T-cell (primary cell): ENCODE data around the gene DSCAM. TPM values are rescaled to one million over a fixed set of nuclear protein-coding genes. Genes with fewer than 3 reads are reported as not detected.

Source experiments
- ATAC-seq, 4 experiments: fragments of 200-7000 bp in 3 of 4; fragments of 150-1000 bp in 1 of 4; cut with Tn5 transposase; replicated peaks in 1 of 4; 1 replicate in 3 of 4; 2 replicates in 1 of 4; pipeline ENCODE4 v1.10.0; 2021; ENCODE audit warnings: moderate library complexity in 3 of 4, mild to moderate bottlenecking in 2 of 4, moderate number of reproducible peaks in 1 of 4
- CTCF ChIA-PET, 2 donors: fragments of 300-600 bp; sonication (Branson Sonifier 250); formaldehyde crosslinking; loops; one replicate each; lab custom pipeline; 2022; ENCODE audit warnings: antibody characterized with exemption in 2 of 2; lab: Charles Lee
- POLR2A ChIA-PET, 2 donors: fragments of 300-600 bp; sonication (Branson Sonifier 250); formaldehyde crosslinking; loops; one replicate each; lab custom pipeline; 2022; ENCODE audit warnings: antibody characterized with exemption in 2 of 2; lab: Charles Lee
- DNase-seq, 35 experiments: peaks; one replicate each; pipeline versions ENCODE4 v3.0.0 to v3.0.0-alpha.2; 2013 to 2023
- H3K27ac ChIP-seq: one replicate; pipeline ENCODE4 v1.5.1; 2013; ENCODE audit warnings: low read length
- H3K27me3 ChIP-seq, 2 experiments: replicated peaks in 1 of 2; 1 replicate in 1 of 2; 2 replicates in 1 of 2; pipeline versions ENCODE4 v1.6.1 to v1.7.0; 2013; ENCODE audit warnings: low read length in 1 of 2, mixed read lengths in 1 of 2; ENCODE audit not compliant: control insufficient read depth in 2 of 2, insufficient read depth in 2 of 2; ENCODE audit errors: extremely low read depth in 1 of 2
- H3K36me3 ChIP-seq, 2 donors: 1 replicate in 1 of 2; 2 replicates in 1 of 2; pipeline versions ENCODE4 v1.6.1 to v1.7.0; 2013; ENCODE audit warnings: low read length in 1 of 2; ENCODE audit not compliant: control insufficient read depth in 2 of 2, insufficient read depth in 1 of 2; ENCODE audit errors: extremely low read depth in 1 of 2
- H3K4me1 ChIP-seq, 2 experiments: 1 replicate in 1 of 2; 2 replicates in 1 of 2; pipeline versions ENCODE4 v1.6.1 to v1.7.0; 2013; ENCODE audit warnings: low read length in 2 of 2, mixed read lengths in 1 of 2; ENCODE audit not compliant: insufficient read depth in 2 of 2, control insufficient read depth in 1 of 2; ENCODE audit errors: extremely low read depth in 1 of 2
- H3K4me3 ChIP-seq, 2 donors: 1 replicate in 1 of 2; 2 replicates in 1 of 2; pipeline versions ENCODE4 v1.5.1 to v1.7.0; 2013; ENCODE audit warnings: mild to moderate bottlenecking in 2 of 2, low read length in 1 of 2, moderate library complexity in 1 of 2; ENCODE audit not compliant: control insufficient read depth in 1 of 2; ENCODE audit errors: extremely low read depth in 1 of 2
- H3K9me3 ChIP-seq: 2 replicates; pipeline ENCODE4 v1.7.0; 2013
- H3K27ac Mint-ChIP-seq, 2 donors: one replicate each; pipeline ENCODE4 v1.8.0; 2020 to 2021; ENCODE audit warnings: mild to moderate bottlenecking in 2 of 2, mixed read lengths in 2 of 2
- H3K27me3 Mint-ChIP-seq, 2 donors: one replicate each; pipeline ENCODE4 v1.8.0; 2021 to 2022; ENCODE audit warnings: mixed read lengths in 2 of 2
- H3K36me3 Mint-ChIP-seq: one replicate; pipeline ENCODE4 v1.8.0; 2021; ENCODE audit warnings: mixed read lengths
- H3K4me1 Mint-ChIP-seq, 3 donors: one replicate each; pipeline ENCODE4 v1.8.0; 2020 to 2022; ENCODE audit warnings: mixed read lengths in 3 of 3, mild to moderate bottlenecking in 1 of 3
- H3K4me3 Mint-ChIP-seq, 3 donors: one replicate each; pipeline ENCODE4 v1.8.0; 2020 to 2022; ENCODE audit warnings: mild to moderate bottlenecking in 3 of 3, mixed read lengths in 3 of 3, moderate library complexity in 3 of 3
- H3K9me3 Mint-ChIP-seq, 3 donors: one replicate each; pipeline ENCODE4 v1.8.0; 2020 to 2022; ENCODE audit warnings: mixed read lengths in 3 of 3
- WGBS: methylation state at CpG from one replicate; pipeline ENCODE4 v1.1.5; 2013; ENCODE audit warnings: missing lambda C conversion rate; ENCODE audit not compliant: insufficient coverage; 5-methylcytosine and 5-hydroxymethylcytosine counted together
- total RNA-seq, 35 experiments: library from RNA in 6 of 35; stranded (reverse) in 6 of 35; fragments of 120-200 nt in 1 of 35; gene quantifications; one replicate each; pipeline versions ENCODE4 v1.2.1 to v1.2.4 and lab custom pipeline; 2013 to 2026

Gene DSCAM
- total RNA-seq, 5 donors from 2014 or later (not counting 1 experiment from before 2014, with no cell fraction given) = not detected

DNA sequence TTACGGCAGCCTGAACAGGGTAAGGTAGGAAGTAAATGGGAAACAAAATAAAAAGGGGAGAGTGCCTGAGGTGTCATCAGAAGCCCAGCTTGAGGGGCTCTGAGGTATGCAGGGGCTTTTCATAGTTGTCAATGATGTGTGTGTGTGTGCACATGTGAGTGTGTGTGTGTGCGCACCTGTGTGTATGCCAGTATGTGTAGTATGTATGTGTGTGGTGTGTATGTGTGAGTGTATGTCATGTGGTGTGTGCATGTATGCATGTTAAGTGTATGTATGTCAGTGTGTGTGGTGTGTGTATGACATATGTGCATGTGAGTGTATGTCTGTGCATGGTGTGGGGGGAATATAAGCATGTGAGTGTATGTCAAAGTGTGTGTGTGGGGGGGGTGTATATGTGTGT lies 184.1 kb downstream of the DSCAM start:
- no peak overlapping the region for H3K4me3 Mint-ChIP-seq
- no peaks in the 10 kb centered on the region for H3K36me3 Mint-ChIP-seq
- H3K4me3 ChIP-seq = no peak overlapping the region
- H3K36me3 ChIP-seq = no peaks in the 10 kb centered on the region
- H3K27ac ChIP-seq = no peak overlapping the region
- no peaks in the 10 kb centered on the region for H3K9me3 ChIP-seq
- ATAC-seq (no peak), DNase-seq (no peak)
- WGBS = 60% methylated on average over 2 of the region's 2 CpGs
- H3K27ac Mint-ChIP-seq = no peak overlapping the region
- ChIA-PET POLR2A (no interaction called here), CTCF (no interaction called here)
- no peaks in the 10 kb centered on the region for H3K4me1 Mint-ChIP-seq
- peaks cover 0 to 3% (median 0%) of the 10 kb centered on the region in 3 donors for H3K9me3 Mint-ChIP-seq
- H3K4me1 ChIP-seq = no peaks in the 10 kb centered on the region
- H3K27me3 Mint-ChIP-seq = no peaks in the 10 kb centered on the region
- no peaks in the 10 kb centered on the region for H3K27me3 ChIP-seq

GRCh38 chr21:40660461-40660860 lies 186.5 kb downstream of the DSCAM start:
- ATAC-seq = no peak
- Histone ChIP-seq H3K4me3 (no peak overlapping the region), H3K27me3 (no peaks in the 10 kb centered on the region), H3K27ac (no peak overlapping the region), H3K4me1 (no peaks in the 10 kb centered on the region), H3K36me3 (no peaks in the 10 kb centered on the region), H3K9me3 (no peaks in the 10 kb centered on the region)
- H3K36me3 Mint-ChIP-seq = no peaks in the 10 kb centered on the region
- H3K4me1 Mint-ChIP-seq = no peaks in the 10 kb centered on the region
- H3K27me3 Mint-ChIP-seq = no peaks in the 10 kb centered on the region
- no peak overlapping the region for H3K4me3 Mint-ChIP-seq
- CTCF ChIA-PET = no interaction called here
- H3K9me3 Mint-ChIP-seq = peaks cover 0 to 10% (median 6%) of the 10 kb centered on the region in 3 donors
- POLR2A ChIA-PET = no interaction called here
- no peak for DNase-seq
- no peak overlapping the region for H3K27ac Mint-ChIP-seq
- no CpG with 5 or more reads among the region's 3 CpGs for WGBS

GRCh38 chr21:40658311-40658710 lies 188.6 kb downstream of the DSCAM start:
- ChIA-PET POLR2A (no interaction called here), CTCF (no interaction called here)
- Mint-ChIP-seq H3K27ac (no peak overlapping the region), H3K9me3 (peaks cover 0 to 10% (median 6%) of the 10 kb centered on the region in 3 donors), H3K4me3 (no peak overlapping the region), H3K36me3 (no peaks in the 10 kb centered on the region), H3K4me1 (no peaks in the 10 kb centered on the region), H3K27me3 (no peaks in the 10 kb centered on the region)
- Histone ChIP-seq H3K27ac (no peak overlapping the region), H3K4me3 (no peak overlapping the region), H3K36me3 (no peaks in the 10 kb centered on the region), H3K27me3 (no peaks in the 10 kb centered on the region), H3K4me1 (no peaks in the 10 kb centered on the region), H3K9me3 (no peaks in the 10 kb centered on the region)
- ATAC-seq (no peak), DNase-seq (no peak)
- WGBS = no CpG with 5 or more reads among the region's 3 CpGs

DNA sequence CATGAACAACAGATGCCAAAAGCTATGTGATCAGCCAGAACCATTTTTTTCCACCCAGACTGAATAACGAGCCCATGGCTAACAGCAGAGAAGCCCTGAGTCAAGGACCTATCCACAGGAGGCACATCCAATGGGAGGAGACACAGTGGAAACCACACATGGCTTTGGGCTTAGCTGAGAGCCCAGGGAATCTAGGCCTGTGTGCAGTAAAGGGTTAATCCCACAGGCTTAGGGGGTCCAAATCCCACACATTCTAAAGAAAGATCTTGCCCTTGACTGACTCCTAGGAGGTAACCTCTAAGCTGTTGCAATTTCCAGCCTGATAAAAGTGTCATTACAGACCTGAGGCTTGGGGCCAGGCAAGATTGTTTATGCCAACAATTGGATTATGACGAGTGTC lies 194.5 kb downstream of the DSCAM start:
- WGBS = no CpG with 5 or more reads among the region's 2 CpGs
- H3K9me3 Mint-ChIP-seq = peaks cover 0 to 13% (median 12%) of the 10 kb centered on the region in 3 donors
- ChIA-PET CTCF (no interaction called here), POLR2A (no interaction called here)
- H3K4me3 Mint-ChIP-seq = no peak overlapping the region
- H3K4me3 ChIP-seq = no peak overlapping the region
- ATAC-seq (no peak), DNase-seq (no peak)
- H3K4me1 Mint-ChIP-seq = no peaks in the 10 kb centered on the region
- no peaks in the 10 kb centered on the region for H3K27me3 ChIP-seq
- no peaks in the 10 kb centered on the region for H3K27me3 Mint-ChIP-seq
- no peaks in the 10 kb centered on the region for H3K4me1 ChIP-seq
- H3K9me3 ChIP-seq = no peaks in the 10 kb centered on the region
- no peaks in the 10 kb centered on the region for H3K36me3 Mint-ChIP-seq
- H3K36me3 ChIP-seq = no peaks in the 10 kb centered on the region
- no peak overlapping the region for H3K27ac ChIP-seq
- no peak overlapping the region for H3K27ac Mint-ChIP-seq

DNA sequence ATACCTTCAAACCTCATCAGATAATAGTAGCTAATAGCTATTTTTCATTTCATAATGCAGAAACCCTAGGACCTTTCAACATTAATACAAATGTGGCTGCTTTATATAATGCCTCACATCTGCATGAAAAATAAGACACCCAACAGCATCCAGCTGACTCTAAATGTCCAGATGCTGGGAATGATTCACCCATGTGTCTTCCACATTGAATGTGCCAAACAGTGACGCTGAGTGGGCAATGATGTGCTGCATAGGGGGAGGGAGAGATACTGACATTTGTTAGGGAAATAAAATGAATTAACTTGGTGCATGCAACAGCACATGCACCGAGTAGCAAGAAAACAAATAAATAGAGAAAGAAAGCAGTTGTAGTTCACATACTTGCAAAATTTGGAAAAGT lies 199.3 kb downstream of the DSCAM start:
- CTCF ChIA-PET = no interaction called here
- H3K27ac ChIP-seq = no peak overlapping the region
- H3K27me3 ChIP-seq = no peaks in the 10 kb centered on the region
- Mint-ChIP-seq H3K27ac (no peak overlapping the region), H3K4me3 (no peak overlapping the region), H3K9me3 (peaks cover 0 to 12% (median 11%) of the 10 kb centered on the region in 3 donors), H3K4me1 (no peaks in the 10 kb centered on the region), H3K36me3 (no peaks in the 10 kb centered on the region), H3K27me3 (no peaks in the 10 kb centered on the region)
- no peaks in the 10 kb centered on the region for H3K36me3 ChIP-seq
- H3K4me3 ChIP-seq = no peak overlapping the region
- DNase-seq (no peak), ATAC-seq (no peak)
- POLR2A ChIA-PET = no interaction called here
- no peaks in the 10 kb centered on the region for H3K9me3 ChIP-seq
- no peaks in the 10 kb centered on the region for H3K4me1 ChIP-seq
- WGBS = 0% methylated on average over 2 of the region's 2 CpGs

GRCh38 chr21:40646651-40647050 lies 200.3 kb downstream of the DSCAM start:
- no peaks in the 10 kb centered on the region for H3K36me3 Mint-ChIP-seq
- Histone ChIP-seq H3K27me3 (no peaks in the 10 kb centered on the region), H3K4me1 (no peaks in the 10 kb centered on the region), H3K9me3 (no peaks in the 10 kb centered on the region), H3K27ac (no peak overlapping the region), H3K36me3 (no peaks in the 10 kb centered on the region), H3K4me3 (no peak overlapping the region)
- ChIA-PET POLR2A (no interaction called here), CTCF (no interaction called here)
- no peaks in the 10 kb centered on the region for H3K4me1 Mint-ChIP-seq
- 43% methylated on average over 2 of the region's 3 CpGs for WGBS
- no peak for ATAC-seq
- no peak overlapping the region for H3K27ac Mint-ChIP-seq
- DNase-seq = no peak
- no peak overlapping the region for H3K4me3 Mint-ChIP-seq
- H3K27me3 Mint-ChIP-seq = no peaks in the 10 kb centered on the region
- peaks cover 0 to 12% (median 11%) of the 10 kb centered on the region in 3 donors for H3K9me3 Mint-ChIP-seq

DNA sequence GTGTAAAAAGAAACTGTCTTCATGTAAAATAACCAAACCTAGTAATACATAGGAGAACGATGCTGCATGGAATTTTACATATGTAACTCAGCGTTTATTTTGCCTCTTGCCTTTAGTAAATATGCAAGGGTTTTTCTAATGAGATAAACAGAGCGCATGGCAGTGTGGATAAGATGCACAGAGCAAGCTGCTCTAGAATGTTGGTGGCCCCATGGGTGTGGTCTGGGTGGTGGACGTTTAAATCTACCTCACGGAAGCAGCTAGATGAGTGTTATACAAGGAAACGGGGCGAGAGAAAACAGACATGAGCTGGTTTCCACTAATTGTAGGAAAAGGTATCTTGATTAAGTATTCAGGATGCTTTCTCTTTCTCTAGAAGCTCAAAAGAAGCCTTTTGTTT lies 205.9 kb downstream of the DSCAM start:
- ChIA-PET POLR2A (no interaction called here), CTCF (no interaction called here)
- H3K36me3 Mint-ChIP-seq = no peaks in the 10 kb centered on the region
- H3K4me1 Mint-ChIP-seq = no peaks in the 10 kb centered on the region
- Histone ChIP-seq H3K4me3 (no peak overlapping the region), H3K4me1 (no peaks in the 10 kb centered on the region), H3K27ac (no peak overlapping the region), H3K27me3 (no peaks in the 10 kb centered on the region), H3K9me3 (no peaks in the 10 kb centered on the region), H3K36me3 (no peaks in the 10 kb centered on the region)
- H3K9me3 Mint-ChIP-seq = peaks cover 0 to 6% (median 5%) of the 10 kb centered on the region in 3 donors
- no peak overlapping the region for H3K4me3 Mint-ChIP-seq
- ATAC-seq (no peak), DNase-seq (no peak)
- H3K27me3 Mint-ChIP-seq = no peaks in the 10 kb centered on the region
- WGBS = 82% methylated on average over 3 of the region's 7 CpGs
- no peak overlapping the region for H3K27ac Mint-ChIP-seq
